Stimulated activated CD8-positive, alpha-beta memory T cell treated with anti-CD3 and anti-CD28 coated beads, Interleukin-7, amount 100 ng/mL, for 48 hours (primary cell): ENCODE results near the gene GLCE.
"Not testable (repeated sequence)": the region's sequence is repeated elsewhere in the genome, so short reads cannot be mapped to it uniquely, and the experiment has no call there.

Source experiments
- DNase-seq, 2 donors: peaks; one replicate each; pipeline ENCODE4 v3.0.0-alpha.2; 2020; ENCODE audit warnings: low read depth in 1 of 2; ENCODE audit errors: extremely low read depth in 1 of 2

GLCE gene

GRCh38 chr15:69265347-69265955, 105.0 kb downstream of the GLCE start:
- DNase-seq = no peak

- no peak for DNase-seq
Observed at GRCh38 chr15:69271217-69271616, 110.8 kb downstream of the GLCE start.

DNA sequence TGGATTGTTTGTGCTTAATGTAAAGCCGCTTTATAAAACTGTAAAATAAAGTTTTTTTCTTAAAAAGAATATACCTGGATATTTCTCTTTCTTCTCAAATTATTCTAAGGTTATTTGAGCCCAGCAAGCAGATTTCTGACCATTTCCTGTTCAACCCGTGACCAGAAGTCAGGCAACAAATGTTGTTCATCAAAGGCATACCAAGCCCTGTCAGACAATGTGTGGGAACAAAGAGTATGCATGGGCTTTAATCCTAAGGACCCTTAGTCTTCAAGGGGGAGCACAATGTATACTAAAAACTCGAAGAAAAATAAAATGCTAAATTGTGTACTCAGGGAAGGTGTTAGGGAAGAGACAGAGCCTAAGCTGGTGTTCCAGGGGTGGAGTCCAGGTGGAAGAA, 111.7 kb downstream of the GLCE start:
- no peak for DNase-seq

- no peak for DNase-seq
Observed at GRCh38 chr15:69272891-69273290, 112.5 kb downstream of the GLCE start.

- no peak for DNase-seq
Observed at GRCh38 chr15:69275074-69275670, 114.7 kb downstream of the GLCE start.

GRCh38 chr15:69275933-69276560, 115.6 kb downstream of the GLCE start:
- DNase-seq = no peak

DNA sequence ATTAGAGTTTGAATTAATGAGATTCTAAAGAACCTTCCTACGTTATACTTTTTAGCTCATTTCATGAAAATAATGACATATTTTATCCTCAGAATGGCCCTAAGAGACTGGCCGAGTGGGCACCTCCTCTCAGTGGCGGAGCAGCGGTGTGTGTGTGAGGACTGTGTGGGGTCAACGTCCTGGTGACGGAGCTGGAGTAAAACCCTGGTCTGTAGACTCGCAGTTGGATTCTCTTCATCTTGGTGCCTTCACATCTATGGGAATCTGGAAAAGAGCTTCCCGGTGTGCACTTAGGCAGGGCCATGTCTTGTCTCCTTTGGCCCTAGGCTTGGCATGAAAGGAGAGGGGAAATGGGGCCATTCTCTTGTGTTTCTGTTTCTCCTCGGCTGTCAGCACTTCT, 116.9 kb downstream of the GLCE start:
- DNase-seq = no peak

GRCh38 chr15:69279636-69280035, 119.2 kb downstream of the GLCE start:
- no peak for DNase-seq

GRCh38 chr15:69280783-69281182, 120.3 kb downstream of the GLCE start:
- DNase-seq = no peak

- no peak for DNase-seq
Observed at GRCh38 chr15:69282104-69282743, 121.8 kb downstream of the GLCE start.

DNA sequence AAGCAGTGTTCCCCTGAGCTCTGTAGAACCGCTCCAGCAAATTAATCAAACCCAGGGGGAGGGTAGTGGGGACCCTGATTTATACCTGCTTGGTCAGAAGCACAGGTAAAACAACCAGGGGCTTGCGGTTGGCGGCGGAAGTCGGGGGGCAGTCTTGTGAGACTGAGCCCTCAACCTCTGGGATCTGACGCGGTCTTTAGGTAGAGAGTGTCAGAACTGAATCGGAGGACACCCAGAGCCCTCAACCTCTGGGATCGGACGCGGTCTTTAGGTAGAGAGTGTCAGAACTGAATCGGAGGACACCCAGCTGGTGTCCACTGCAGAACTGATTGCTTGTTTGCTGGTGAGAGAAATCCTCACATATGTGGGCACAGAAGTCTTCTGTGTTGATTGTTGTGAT, 125.4 kb downstream of the GLCE start:
- DNase-seq = no peak

- DNase-seq = no peak
Observed at GRCh38 chr15:69288011-69288410, 127.6 kb downstream of the GLCE start.

DNA sequence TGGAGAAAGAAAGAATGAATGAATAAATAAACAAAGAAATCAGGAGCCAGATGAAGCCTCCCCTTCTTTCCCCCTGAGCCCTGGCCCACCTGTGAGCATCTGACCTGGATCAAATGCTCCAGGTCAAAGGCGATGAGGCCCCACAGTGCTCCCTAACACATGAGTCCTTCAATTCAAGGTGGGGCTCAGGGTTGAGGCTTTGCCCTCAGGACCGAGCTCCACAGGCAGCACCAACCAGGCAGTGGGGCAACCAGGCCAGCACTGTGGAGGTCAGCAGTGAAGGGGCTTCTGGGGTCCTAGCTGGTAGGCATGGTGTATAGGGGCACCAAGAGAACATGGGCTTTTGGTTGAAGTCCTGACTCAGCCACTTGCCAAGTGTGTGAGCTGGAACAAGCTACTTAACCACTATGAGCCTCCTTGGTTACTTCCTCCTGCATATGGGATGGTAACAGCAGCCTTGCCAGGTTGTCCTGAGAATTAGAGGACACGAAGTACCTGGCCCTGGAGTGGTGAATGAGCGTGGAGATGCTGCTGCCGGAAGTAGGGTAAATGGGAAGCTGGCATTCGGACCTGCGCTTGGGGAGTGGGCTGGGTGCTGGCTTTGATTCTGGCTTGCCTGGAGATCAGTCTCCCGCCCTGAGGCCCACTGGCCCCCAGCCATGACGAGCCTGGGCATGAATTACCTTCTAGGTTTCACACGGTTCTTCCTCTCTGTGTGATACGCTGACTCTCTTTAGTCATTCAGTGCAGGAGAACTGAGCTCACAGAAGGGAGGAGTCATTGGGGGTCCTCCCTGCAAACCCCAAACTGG, 128.3 kb downstream of the GLCE start:
- no peak for DNase-seq

- no peak for DNase-seq
Observed at GRCh38 chr15:69289342-69290146, 129.1 kb downstream of the GLCE start.

- no peak for DNase-seq
Observed at GRCh38 chr15:69290346-69291164, 130.1 kb downstream of the GLCE start.

DNA sequence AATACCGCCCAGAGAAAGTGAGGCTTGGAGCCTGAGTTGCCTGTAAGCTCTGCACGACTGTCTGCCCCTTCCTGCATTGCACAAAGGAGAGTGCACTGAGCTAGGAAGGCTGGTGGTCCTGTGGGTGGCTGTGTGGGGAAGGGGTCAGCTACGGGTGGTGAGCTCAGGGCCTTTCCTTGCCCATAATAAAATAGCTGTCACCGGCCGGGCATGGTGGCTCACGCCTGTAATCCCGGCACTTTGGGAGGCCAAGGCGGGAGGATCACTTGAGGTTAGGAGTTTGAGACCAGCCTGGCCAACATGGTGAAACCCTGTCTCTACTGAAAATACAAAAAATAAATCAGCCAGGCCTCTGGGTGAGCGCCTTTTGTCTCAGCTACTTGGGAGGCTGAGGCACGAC, 131.2 kb downstream of the GLCE start:
- not testable (repeated sequence) for DNase-seq

- no peak for DNase-seq
Observed at GRCh38 chr15:69292826-69293420, 132.5 kb downstream of the GLCE start.

- DNase-seq = no peak
Observed at GRCh38 chr15:69293741-69294615, 133.5 kb downstream of the GLCE start.
